Heart right ventricle (tissue), 16 donors: ENCODE measurements around the gene TIMP2. TPM values are rescaled to one million over a fixed set of nuclear protein-coding genes. Genes with fewer than 3 reads are reported as not detected.

Source experiments
- ATAC-seq, 8 donors: fragments of 200-7000 bp; cut with Tn5 transposase; one replicate each; pipeline ENCODE4 v1.9.1; 2020; ENCODE audit warnings: mild to moderate bottlenecking in 8 of 8, moderate library complexity in 8 of 8, moderate number of reproducible peaks in 1 of 8
- DNase-seq, 2 donors: peaks; one replicate each; pipeline ENCODE4 v3.0.0-alpha.2; 2020
- H3K27ac ChIP-seq, 10 donors: fragments of 200-600 bp; sonication (generic) in 2 of 10; one replicate each; pipeline versions ENCODE4 v1.5.0 to v1.8.0; 2020 to 2022; ENCODE audit warnings: mild to moderate bottlenecking in 3 of 10
- H3K27me3 ChIP-seq, 7 donors: fragments of 200-600 bp; one replicate each; pipeline ENCODE4 v1.8.0; 2021 to 2022; ENCODE audit warnings: mild to moderate bottlenecking in 2 of 7
- H3K36me3 ChIP-seq, 9 donors: fragments of 200-600 bp; sonication (generic) in 1 of 9; one replicate each; pipeline versions ENCODE4 v1.5.0 to v1.8.0; 2020 to 2022; ENCODE audit warnings: mild to moderate bottlenecking in 2 of 9
- H3K4me1 ChIP-seq, 9 donors: fragments of 200-600 bp; sonication (generic) in 1 of 9; one replicate each; pipeline versions ENCODE4 v1.5.0 to v1.8.0; 2020 to 2022; ENCODE audit warnings: mild to moderate bottlenecking in 4 of 9
- H3K4me3 ChIP-seq, 10 donors: fragments of 200-600 bp; sonication (generic) in 2 of 10; one replicate each; pipeline versions ENCODE4 v1.5.0 to v1.8.0; 2020 to 2022; ENCODE audit warnings: mild to moderate bottlenecking in 7 of 10, moderate library complexity in 2 of 10
- H3K9me3 ChIP-seq, 11 donors: fragments of 200-600 bp in 10 of 11; sonication (generic) in 2 of 11; one replicate each; pipeline versions ENCODE4 v1.5.0 to v1.8.0; 2013 to 2022; ENCODE audit warnings: mild to moderate bottlenecking in 2 of 11, control low read depth in 1 of 11, moderate library complexity in 1 of 11
- CTCF ChIP-seq, 9 donors: fragments of 200-600 bp; sonication (generic) in 2 of 9; IDR thresholded peaks; one replicate each; pipeline versions ENCODE4 v1.5.0 to v1.8.0; 2021 to 2022; ENCODE audit warnings: antibody characterized with exemption in 9 of 9, mild to moderate bottlenecking in 5 of 9, moderate library complexity in 1 of 9
- WGBS, 2 donors: extraction: QIAGEN DNeasy Blood & Tissue Kit; methylation state at CpG; one replicate each; pipeline ENCODE4 v1.1.7; 2013; ENCODE audit warnings: inconsistent platforms in 1 of 2; 5-methylcytosine and 5-hydroxymethylcytosine counted together
- intact Hi-C, 10 donors: fragments of 100-400 bp; cut with DNase I; formaldehyde crosslinking; loops; one replicate each; pipeline versions ENCODE4 v1.11.1 to v1.14.2; 2022
- long read RNA-seq, 3 donors: library from polyadenylated mRNA; unstranded; transcript quantifications; one replicate each; pipeline ENCODE4 v2.0.0, GENCODE V29; 2020 to 2021
- polyA plus RNA-seq, 2 donors: library from polyadenylated mRNA; stranded (reverse); fragments of 200-250 nt; gene quantifications; one replicate each; pipeline ENCODE4 v1.2.3, GENCODE V29; 2013
- total RNA-seq, 10 donors: library from RNA; stranded (reverse); fragmentation: NEBNext Ultra II Directional in 3 of 10; extraction: Animal tissue kit (Norgen Biotek cat#: 25700) in 3 of 10; gene quantifications; one replicate each; pipeline versions ENCODE4 v1.2.1 to v1.2.4, GENCODE V29; 2021 to 2023
- donor health status: Arrhythmogenic right ventricular cardiomyopathy.
- donor health status: ischemic (EF 13 %, LVEDD 7.1; RV severe dilation, severe dysfunction).
- donor health status: healthy with polysubstance abuse.
- donor health status: DM: no; HTN: yes; CAD: no.
- donor health status: DM: no; HTN: no; CAD: no.
- donor health status: ischemic (EF 25% LVEDD 6.9; RV normal size, moderate dysfunction).
- donor health status: ischemic (EF 25% LVEDD 5.7; RV mildly dilated, moderate dysfunction).
- donor health status: healthy.
- donor health status: DM: yes; HTN: yes; CAD: no.
- donor health status: Ischemic cardiomyopathy.
- donor health status: ischemic (EF 35%, LVEDD 5.7; RV mildly dilated, moderate dysfunction).
- donor health status: nonischemic (EF 11% LVEDD 7.7; RV severe dilation, severe dysfunction).
- donor health status: DM: yes; HTN: yes; CAD: no.
- donor health status: PGD.
- donor health status: ischemic (EF 29% LVEDD 5.4; RV normal size, mild dysfunction).
- donor health status: nonischemic (EF 23%, LVEDD 6.1; RV moderate dilation, normal function).

The TIMP2 gene
- 100 to 1,000 TPM in 4 of 10 donors, 10 to 100 TPM in 6; 77.5 to 118 (median 99.3) TPM for total RNA-seq
- 10 to 100 TPM; 32.4 to 44.1 TPM for polyA plus RNA-seq
- long read RNA-seq, donor 1, partial matches to known transcripts: 1 of 29 reads
- long read RNA-seq, donor 1, other reads (novel, unspliced or antisense): 24 of 29 reads
- long read RNA-seq, donor 2, partial matches to known transcripts: 1 of 28 reads
- long read RNA-seq, donor 2, other reads (novel, unspliced or antisense): 23 of 28 reads
- long read RNA-seq, donor 3, partial matches to known transcripts: 1 of 19 reads
- long read RNA-seq, donor 3, other reads (novel, unspliced or antisense): 17 of 19 reads

GRCh38 chr17:78925234-78925633, at the start of gene TIMP2:
Gene TIMP2 (minus strand): TSS chr17:78925387. CDS start chr17:78925088, 299 bp downstream.
- 0% methylated on average over 23 to 52 of the region's 52 CpGs for WGBS, 2 donors
- intact Hi-C loops: loop anchor here in 4 of 10 donors (5.0 to 10.0 kb wide), 3 partner anchors 43 to 60 kb away; no protein-coding TSS in a partner anchor

GRCh38 chr17:78973792-78974520, 48.8 kb upstream of the TIMP2 start:
- DNase-seq (no peak), ATAC-seq (no peak)
- no peak overlapping the region for H3K4me3 ChIP-seq
- peaks cover 0 to 52% (median 7%) of the 10 kb centered on the region in 9 donors for H3K36me3 ChIP-seq
- H3K4me1 ChIP-seq: peaks cover 18 to 80% (median 59%) of the 10 kb centered on the region in 9 donors
- no peaks in the 10 kb centered on the region for H3K9me3 ChIP-seq
- intact Hi-C loops: loop anchor here in 8 of 10 donors (5.0 to 10.0 kb wide), 6 partner anchors 37 to 479 kb away; partner anchors contain the start of gene TIMP2 (in 1 of the 8)
- no peak for TF ChIP-seq CTCF (IDR thresholded peaks at IDR 0.05)
- peak overlapping the region in 3 of 10 donors; percentile 15 to 46 (median 23) for H3K27ac ChIP-seq
- no peaks in the 10 kb centered on the region for H3K27me3 ChIP-seq
- 72 to 80% methylated on average over 23 of the region's 23 CpGs for WGBS, 2 donors

More at GRCh38 chr17:78925234-78925633, at the start of gene TIMP2:
- H3K4me3 ChIP-seq: peak within 1 kb of the TSS; percentile 64 to 86 (median 75)
- H3K9me3 ChIP-seq: no peaks in the 10 kb centered on the region
- peak within 1 kb of the TSS; percentile 86 to 97 (median 94) for H3K27ac ChIP-seq
- H3K27me3 ChIP-seq: no peaks in the 10 kb centered on the region
- DNase-seq (peak; percentile 90 to 92), ATAC-seq (peak; percentile 58 to 89 (median 72))
- peaks cover 13 to 53% (median 40%) of the 10 kb centered on the region in 9 donors for H3K4me1 ChIP-seq
- peak in 7 of 9 donors; percentile 19 to 49 (median 32) for TF ChIP-seq CTCF (IDR thresholded peaks at IDR 0.05)
- H3K36me3 ChIP-seq: peaks cover 0 to 4% (median 0%) of the 10 kb centered on the region in 9 donors

- H3K4me1 ChIP-seq: peaks cover 13 to 73% (median 52%) of the 10 kb centered on the region in 9 donors
- no peaks in the 10 kb centered on the region for H3K9me3 ChIP-seq
- intact Hi-C loops: loop anchor here in 8 of 10 donors (5.0 to 10.0 kb wide), 6 partner anchors 36 to 478 kb away; partner anchors contain the start of gene TIMP2 (in 1 of the 8)
- peak overlapping the region in 2 of 10 donors; percentile 21 to 46 for H3K27ac ChIP-seq
- 61 to 73% methylated on average over 11 of the region's 11 CpGs for WGBS, 2 donors
- peaks cover 0 to 59% (median 7%) of the 10 kb centered on the region in 9 donors for H3K36me3 ChIP-seq
- no peaks in the 10 kb centered on the region for H3K27me3 ChIP-seq
- ATAC-seq (no peak), DNase-seq (peak in 1 of 2 donors; percentile 55)
- TF ChIP-seq CTCF (IDR thresholded peaks at IDR 0.05): no peak
- H3K4me3 ChIP-seq: no peak overlapping the region
Observed at GRCh38 chr17:78973196-78973595, 48.0 kb upstream of the TIMP2 start.

- Histone ChIP-seq H3K36me3 (peaks cover 0 to 65% (median 7%) of the 10 kb centered on the region in 9 donors), H3K4me3 (no peak overlapping the region), H3K4me1 (peaks cover 8 to 67% (median 46%) of the 10 kb centered on the region in 9 donors), H3K9me3 (no peaks in the 10 kb centered on the region), H3K27me3 (no peaks in the 10 kb centered on the region), H3K27ac (peak overlapping the region in 1 of 10 donors; percentile 46)
- intact Hi-C loops: loop anchor here in 8 of 10 donors (5.0 to 10.0 kb wide), 6 partner anchors 35 to 478 kb away; partner anchors contain the start of gene TIMP2 (in 1 of the 8)
- 85 to 90% methylated on average over 15 of the region's 15 CpGs for WGBS, 2 donors
- TF ChIP-seq CTCF (IDR thresholded peaks at IDR 0.05): no peak
- ATAC-seq (no peak), DNase-seq (no peak)
Observed at GRCh38 chr17:78972507-78973105, 47.4 kb upstream of the TIMP2 start.
